ENCODE results near the gene HACD3. TPM values are rescaled to one million over a fixed set of nuclear protein-coding genes. Genes with fewer than 3 reads are reported as not detected.

HACD3 gene
- total RNA-seq, 1 donor from 2014 or later: 271 TPM

GRCh38 chr15:65623103-65623502, 92.8 kb downstream of the HACD3 start:
- Mint-ChIP-seq H3K36me3 (peaks cover 5% of the 10 kb centered on the region), H3K27me3 (ENCODE audit: insufficient read depth, low read depth) (no peaks in the 10 kb centered on the region), H3K4me3 (no peak overlapping the region), H3K9me3 (no peaks in the 10 kb centered on the region), H3K27ac (no peak overlapping the region), H3K4me1 (no peaks in the 10 kb centered on the region)
- Histone ChIP-seq H3F3A (ENCODE audit: low read depth) (no peaks in the 10 kb centered on the region), H3K9ac (no peak overlapping the region), H3K9me3 (ENCODE audit: low read depth) (no peaks in the 10 kb centered on the region), H2AFZ (replicated peaks) (no peak overlapping the region), H3K27me3 (no peaks in the 10 kb centered on the region), H3K79me2 (ENCODE audit: low read depth) (no peaks in the 10 kb centered on the region), H3K27ac (no peak overlapping the region), H3K36me3 (no peaks in the 10 kb centered on the region), H3K4me1 (no peaks in the 10 kb centered on the region), H3K4me2 (no peak overlapping the region), H3K4me3 (no peak overlapping the region), H4K20me1 (ENCODE audit: low read depth) (no peaks in the 10 kb centered on the region)
- no peak for DNase-seq (ENCODE audit: low spot score)
- no peak for TF ChIP-seq CTCF (IDR thresholded peaks at IDR 0.05)
- no peak for TF ChIP-seq EZH2phosphoT487 (IDR thresholded peaks at IDR 0.05)
- no peak for TF ChIP-seq EZH2 (IDR thresholded peaks at IDR 0.05)

- peaks cover 5% of the 10 kb centered on the region for H3K36me3 Mint-ChIP-seq
- H3K4me3 Mint-ChIP-seq: no peak overlapping the region
- DNase-seq (ENCODE audit: low spot score): no peak
- no peaks in the 10 kb centered on the region for H3K27me3 Mint-ChIP-seq (ENCODE audit: insufficient read depth, low read depth)
- no peak for TF ChIP-seq EZH2 (IDR thresholded peaks at IDR 0.05)
- Histone ChIP-seq H3K27me3 (no peaks in the 10 kb centered on the region), H3K4me2 (no peak overlapping the region), H2AFZ (replicated peaks) (no peak overlapping the region), H3K36me3 (no peaks in the 10 kb centered on the region), H3K27ac (no peak overlapping the region), H4K20me1 (ENCODE audit: low read depth) (no peaks in the 10 kb centered on the region), H3F3A (ENCODE audit: low read depth) (no peaks in the 10 kb centered on the region), H3K9ac (no peak overlapping the region), H3K79me2 (ENCODE audit: low read depth) (no peaks in the 10 kb centered on the region), H3K4me3 (no peak overlapping the region), H3K4me1 (no peaks in the 10 kb centered on the region), H3K9me3 (ENCODE audit: low read depth) (no peaks in the 10 kb centered on the region)
- H3K9me3 Mint-ChIP-seq: no peaks in the 10 kb centered on the region
- peaks cover 4% of the 10 kb centered on the region for H3K4me1 Mint-ChIP-seq
- H3K27ac Mint-ChIP-seq: no peak overlapping the region
These were observed 96.6 kb downstream of the HACD3 start for GRCh38 chr15:65626856-65627255.

Small RNAs within 50 kb of the gene (small RNA-seq; reads per million reads assigned to genes)
- gene RF00019 (not detected), gene RNU6-19P (not detected)

Other genes with a start within 250 kb of the HACD3 start
- 5.7 and 9.4 TPM in 2 replicates for gene PARP16, start 243.6 kb upstream of the HACD3 start, total RNA-seq (ENCODE audit: low replicate concordance)
- gene RNU5A-1, start 234.4 kb upstream of the HACD3 start, total RNA-seq (ENCODE audit: low replicate concordance): not detected in 2 replicates
- not detected in 2 replicates for gene RNU5B-1, start 225.8 kb upstream of the HACD3 start, total RNA-seq (ENCODE audit: low replicate concordance)
- gene IGDCC3, start 152.5 kb upstream of the HACD3 start, total RNA-seq (ENCODE audit: low replicate concordance): 15.8 and 29.4 TPM in 2 replicates
- 13.0 and 17.7 TPM in 2 replicates for gene IGDCC4, start 107.5 kb upstream of the HACD3 start, total RNA-seq (ENCODE audit: low replicate concordance)
- gene DPP8, start 12.8 kb upstream of the HACD3 start, total RNA-seq (ENCODE audit: low replicate concordance): 25.9 and 39.0 TPM in 2 replicates
- 40.2 and 54.2 TPM in 2 replicates for gene INTS14, start 80.7 kb downstream of the HACD3 start, total RNA-seq (ENCODE audit: low replicate concordance)
- gene SLC24A1, start 91.5 kb downstream of the HACD3 start, total RNA-seq (ENCODE audit: low replicate concordance): 6.0 and 10.6 TPM in 2 replicates